H9 (cell line): Measurements from ENCODE around the gene NBEAL2. TPM values are rescaled to one million over a fixed set of nuclear protein-coding genes. Genes with fewer than 3 reads are reported as not detected.

Source experiments
- DNase-seq: peaks from one replicate; pipeline ENCODE4 v3.0.0-alpha.2; 2017
- H2AFZ ChIP-seq: one replicate; pipeline ENCODE4 v1.6.1; 2013; ENCODE audit warnings: mild to moderate bottlenecking, low read length, control low read depth, moderate library complexity
- H2AK5ac ChIP-seq: 2 replicates; pipeline ENCODE4 v1.6.1; 2013; ENCODE audit warnings: low read length, control low read depth, mixed read lengths; ENCODE audit not compliant: insufficient read length
- H2BK120ac ChIP-seq: one replicate; pipeline ENCODE4 v1.6.1; 2013; ENCODE audit warnings: low read depth, mild to moderate bottlenecking, low read length, control low read depth, inconsistent platforms; ENCODE audit not compliant: poor library complexity, severe bottlenecking
- H2BK12ac ChIP-seq: 2 replicates; pipeline ENCODE4 v1.6.1; 2013; ENCODE audit warnings: low read length, control low read depth, mixed read lengths, low read depth; ENCODE audit not compliant: insufficient read length
- H2BK15ac ChIP-seq: 2 replicates; pipeline ENCODE4 v1.6.1; 2013; ENCODE audit warnings: low read depth, low read length, control low read depth
- H2BK20ac ChIP-seq: one replicate; pipeline ENCODE4 v1.6.1; 2013; ENCODE audit warnings: low read depth, mild to moderate bottlenecking, low read length, control low read depth, inconsistent platforms; ENCODE audit not compliant: poor library complexity, severe bottlenecking
- H2BK5ac ChIP-seq: 2 replicates; pipeline ENCODE4 v1.6.1; 2013; ENCODE audit warnings: low read length, control low read depth, mixed read lengths; ENCODE audit not compliant: insufficient read length
- H3K14ac ChIP-seq: 2 replicates; pipeline ENCODE4 v1.6.1; 2013; ENCODE audit warnings: low read length, control low read depth; ENCODE audit not compliant: insufficient read depth
- H3K18ac ChIP-seq: 2 replicates; pipeline ENCODE4 v1.6.1; 2013; ENCODE audit warnings: low read depth, mild to moderate bottlenecking, mixed read lengths, low read length, control low read depth; ENCODE audit not compliant: insufficient read length
- H3K23ac ChIP-seq: 2 replicates; pipeline ENCODE4 v1.6.1; 2013; ENCODE audit warnings: low read length, control low read depth, mixed read lengths, low read depth; ENCODE audit not compliant: insufficient read length
- H3K23me2 ChIP-seq: 2 replicates; pipeline ENCODE4 v1.6.1; 2013; ENCODE audit warnings: low read depth, mild to moderate bottlenecking, mixed read lengths, low read length, control low read depth; ENCODE audit not compliant: insufficient read length, poor library complexity, severe bottlenecking
- H3K27ac ChIP-seq: 2 replicates; pipeline ENCODE4 v1.5.1; 2013; ENCODE audit warnings: low read length, control low read depth, mixed read lengths, low read depth; ENCODE audit not compliant: insufficient read length
- H3K27me3 ChIP-seq: 2 replicates; pipeline ENCODE4 v1.6.1; 2013; ENCODE audit warnings: low read length, control low read depth, inconsistent platforms; ENCODE audit not compliant: insufficient read depth
- H3K4ac ChIP-seq: 2 replicates; pipeline ENCODE4 v1.6.1; 2013; ENCODE audit warnings: low read depth, mild to moderate bottlenecking, control low read depth, inconsistent platforms, low read length, moderate library complexity
- H3K4me1 ChIP-seq: 2 replicates; pipeline ENCODE4 v1.6.1; 2013; ENCODE audit warnings: low read length, control low read depth, inconsistent platforms; ENCODE audit not compliant: insufficient read depth
- H3K4me2 ChIP-seq: 2 replicates; pipeline ENCODE4 v1.6.1; 2013; ENCODE audit warnings: low read length, control low read depth, mixed read lengths; ENCODE audit not compliant: insufficient read length, insufficient read depth
- H3K56ac ChIP-seq: 2 replicates; pipeline ENCODE4 v1.6.1; 2013; ENCODE audit warnings: low read depth, mild to moderate bottlenecking, mixed read lengths, low read length, control low read depth; ENCODE audit not compliant: insufficient read length
- H3K79me1 ChIP-seq: 2 replicates; pipeline ENCODE4 v1.6.1; 2013; ENCODE audit warnings: low read depth, mild to moderate bottlenecking, moderate library complexity, low read length, control low read depth, inconsistent platforms; ENCODE audit not compliant: insufficient read depth, poor library complexity, severe bottlenecking
- H3K79me2 ChIP-seq: 2 replicates; pipeline ENCODE4 v1.6.1; 2013; ENCODE audit warnings: low read length, control low read depth, inconsistent platforms; ENCODE audit not compliant: insufficient read depth
- H3K9ac ChIP-seq: 2 replicates; pipeline ENCODE4 v1.6.1; 2013; ENCODE audit warnings: low read length, control low read depth, mixed read lengths; ENCODE audit not compliant: insufficient read length; ENCODE audit errors: extremely low read depth
- H3K9me3 ChIP-seq: one replicate; pipeline ENCODE4 v1.6.1; 2013; ENCODE audit warnings: low read depth, low read length, inconsistent platforms; ENCODE audit not compliant: control insufficient read depth
- H3T11ph ChIP-seq: one replicate; pipeline ENCODE4 v1.6.1; 2013; ENCODE audit warnings: mild to moderate bottlenecking, low read length, control low read depth, inconsistent platforms
- H4K20me1 ChIP-seq: one replicate; pipeline ENCODE4 v1.6.1; 2013; ENCODE audit not compliant: control insufficient read depth, insufficient read length, insufficient read depth
- H4K5ac ChIP-seq: 2 replicates; pipeline ENCODE4 v1.6.1; 2013; ENCODE audit warnings: low read depth, mild to moderate bottlenecking, mixed read lengths, low read length, control low read depth; ENCODE audit not compliant: insufficient read length
- H4K8ac ChIP-seq: replicated peaks from 2 replicates; pipeline ENCODE4 v1.6.1; 2013; ENCODE audit warnings: low read length, control low read depth, mixed read lengths, low read depth; ENCODE audit not compliant: insufficient read length
- H4K91ac ChIP-seq: 2 replicates; pipeline ENCODE4 v1.6.1; 2013; ENCODE audit warnings: low read depth, mild to moderate bottlenecking, moderate library complexity, mixed read lengths, low read length, control low read depth; ENCODE audit not compliant: insufficient read length
- H3K27ac Mint-ChIP-seq, 3 experiments: 2 replicates in 2 of 3; 3 replicates in 1 of 3; pipeline ENCODE4 v1.8.0; 2020 to 2021; ENCODE audit warnings: mixed read lengths in 3 of 3, mild to moderate bottlenecking in 1 of 3, moderate library complexity in 1 of 3
- H3K27me3 Mint-ChIP-seq: 2 replicates; pipeline ENCODE4 v1.8.0; 2021; ENCODE audit warnings: low read depth, mild to moderate bottlenecking, moderate library complexity, mixed read lengths
- H3K36me3 Mint-ChIP-seq, 3 experiments: 2 replicates in 2 of 3; 3 replicates in 1 of 3; pipeline ENCODE4 v1.8.0; 2020 to 2021; ENCODE audit warnings: low read depth in 3 of 3, mixed read lengths in 3 of 3; ENCODE audit not compliant: insufficient read depth in 1 of 3
- H3K4me1 Mint-ChIP-seq, 2 experiments: 2 replicates each; pipeline ENCODE4 v1.8.0; 2020; ENCODE audit warnings: mixed read lengths in 2 of 2
- H3K4me3 Mint-ChIP-seq, 2 experiments: 2 replicates in 1 of 2; 3 replicates in 1 of 2; pipeline ENCODE4 v1.8.0; 2020 to 2021; ENCODE audit warnings: mild to moderate bottlenecking in 2 of 2, mixed read lengths in 2 of 2, moderate library complexity in 1 of 2
- H3K9me3 Mint-ChIP-seq, 2 experiments: 2 replicates in 1 of 2; 3 replicates in 1 of 2; pipeline ENCODE4 v1.8.0; 2020; ENCODE audit warnings: mild to moderate bottlenecking in 2 of 2, mixed read lengths in 2 of 2, moderate library complexity in 1 of 2
- WGBS: extraction: QIAGEN DNeasy Blood & Tissue Kit; methylation state at CpG from one replicate; pipeline ENCODE4 v1.1.7; 2013; ENCODE audit warnings: missing lambda C conversion rate, low lambda C conversion rate, mixed read lengths; ENCODE audit not compliant: insufficient read length; ENCODE audit errors: extremely low coverage; 5-methylcytosine and 5-hydroxymethylcytosine counted together
- total RNA-seq: library from RNA; stranded (reverse); gene quantifications from 2 replicates; pipeline ENCODE4 v1.2.1, GENCODE V29; 2021
- TF ChIP-seq, protein P1 (sequence below): fragments of 200-600 bp; sonication (generic); conservative IDR thresholded peaks from 3 replicates; pipeline ENCODE4 v1.8.0; 2021; ENCODE audit warnings: antibody characterized with exemption, mild to moderate bottlenecking

Gene NBEAL2
- total RNA-seq, 1 experiment from 2014 or later: 52.1 TPM

- Histone ChIP-seq H3K56ac (no peak overlapping the region), H3T11ph (no peak overlapping the region), H2BK5ac (no peak overlapping the region), H2AFZ (no peak overlapping the region), H4K8ac (no peak overlapping the region), H2BK20ac (no peak overlapping the region), H3K4me1 (peaks cover 4% of the 10 kb centered on the region; the same call in 1 of the 2 replicates), H3K9ac (no peak overlapping the region), H2BK15ac (no peak overlapping the region), H2BK12ac (no peak overlapping the region), H4K91ac (no peak overlapping the region), H2AK5ac (no peak overlapping the region), H4K20me1 (no peaks in the 10 kb centered on the region), H2BK120ac (no peak overlapping the region), H3K79me1 (no peaks in the 10 kb centered on the region), H3K27ac (no peak overlapping the region), H3K23ac (no peak overlapping the region), H3K9me3 (no peaks in the 10 kb centered on the region), H3K23me2 (no peaks in the 10 kb centered on the region), H4K5ac (no peak overlapping the region), H3K4me2 (no peak overlapping the region), H3K18ac (no peak overlapping the region), H3K14ac (no peak overlapping the region; the same call in 1 of the 2 replicates), H3K4ac (no peak overlapping the region), H3K79me2 (no peaks in the 10 kb centered on the region), H3K27me3 (no peaks in the 10 kb centered on the region)
- H3K27me3 Mint-ChIP-seq: no peaks in the 10 kb centered on the region
- H3K4me3 Mint-ChIP-seq: no peak overlapping the region
- H3K27ac Mint-ChIP-seq: no peak overlapping the region
- peaks cover 27 to 33% of the 10 kb centered on the region in 2 experiments for H3K4me1 Mint-ChIP-seq
- no peak for DNase-seq
- H3K36me3 Mint-ChIP-seq: peaks cover 15 to 30% (median 16%) of the 10 kb centered on the region in 3 experiments
- H3K9me3 Mint-ChIP-seq: no peaks in the 10 kb centered on the region
- no CpG with 5 or more reads among the region's 16 CpGs for WGBS
- TF ChIP-seq, protein P1, sequence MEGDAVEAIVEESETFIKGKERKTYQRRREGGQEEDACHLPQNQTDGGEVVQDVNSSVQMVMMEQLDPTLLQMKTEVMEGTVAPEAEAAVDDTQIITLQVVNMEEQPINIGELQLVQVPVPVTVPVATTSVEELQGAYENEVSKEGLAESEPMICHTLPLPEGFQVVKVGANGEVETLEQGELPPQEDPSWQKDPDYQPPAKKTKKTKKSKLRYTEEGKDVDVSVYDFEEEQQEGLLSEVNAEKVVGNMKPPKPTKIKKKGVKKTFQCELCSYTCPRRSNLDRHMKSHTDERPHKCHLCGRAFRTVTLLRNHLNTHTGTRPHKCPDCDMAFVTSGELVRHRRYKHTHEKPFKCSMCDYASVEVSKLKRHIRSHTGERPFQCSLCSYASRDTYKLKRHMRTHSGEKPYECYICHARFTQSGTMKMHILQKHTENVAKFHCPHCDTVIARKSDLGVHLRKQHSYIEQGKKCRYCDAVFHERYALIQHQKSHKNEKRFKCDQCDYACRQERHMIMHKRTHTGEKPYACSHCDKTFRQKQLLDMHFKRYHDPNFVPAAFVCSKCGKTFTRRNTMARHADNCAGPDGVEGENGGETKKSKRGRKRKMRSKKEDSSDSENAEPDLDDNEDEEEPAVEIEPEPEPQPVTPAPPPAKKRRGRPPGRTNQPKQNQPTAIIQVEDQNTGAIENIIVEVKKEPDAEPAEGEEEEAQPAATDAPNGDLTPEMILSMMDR: no peak
Measured at GRCh38 chr3:46991406-46992165, 12.1 kb downstream of the NBEAL2 start.
